ENCODE measurements around the gene COL4A3. TPM values are rescaled to one million over a fixed set of nuclear protein-coding genes. Genes with fewer than 3 reads are reported as not detected.

The COL4A3 gene
- total RNA-seq, 1 donor from 2014 or later = not detected

GRCh38 chr2:227347117-227347516, 182.7 kb downstream of the COL4A3 start:
- no peak for DNase-seq (ENCODE audit: low spot score in 2 of 2, unreplicated experiment in 2 of 2)

GRCh38 chr2:227348324-227348723, 183.9 kb downstream of the COL4A3 start:
- Mint-ChIP-seq H3K36me3 (peaks cover 28% of the 10 kb centered on the region), H3K27ac (no peak overlapping the region), H3K9me3 (no peaks in the 10 kb centered on the region), H3K27me3 (ENCODE audit: low read depth) (no peaks in the 10 kb centered on the region), H3K4me1 (peaks cover 5% of the 10 kb centered on the region), H3K4me3 (no peak overlapping the region)
- no peak for DNase-seq (ENCODE audit: low spot score in 2 of 2, unreplicated experiment in 2 of 2)
- TF ChIP-seq, protein P1, sequence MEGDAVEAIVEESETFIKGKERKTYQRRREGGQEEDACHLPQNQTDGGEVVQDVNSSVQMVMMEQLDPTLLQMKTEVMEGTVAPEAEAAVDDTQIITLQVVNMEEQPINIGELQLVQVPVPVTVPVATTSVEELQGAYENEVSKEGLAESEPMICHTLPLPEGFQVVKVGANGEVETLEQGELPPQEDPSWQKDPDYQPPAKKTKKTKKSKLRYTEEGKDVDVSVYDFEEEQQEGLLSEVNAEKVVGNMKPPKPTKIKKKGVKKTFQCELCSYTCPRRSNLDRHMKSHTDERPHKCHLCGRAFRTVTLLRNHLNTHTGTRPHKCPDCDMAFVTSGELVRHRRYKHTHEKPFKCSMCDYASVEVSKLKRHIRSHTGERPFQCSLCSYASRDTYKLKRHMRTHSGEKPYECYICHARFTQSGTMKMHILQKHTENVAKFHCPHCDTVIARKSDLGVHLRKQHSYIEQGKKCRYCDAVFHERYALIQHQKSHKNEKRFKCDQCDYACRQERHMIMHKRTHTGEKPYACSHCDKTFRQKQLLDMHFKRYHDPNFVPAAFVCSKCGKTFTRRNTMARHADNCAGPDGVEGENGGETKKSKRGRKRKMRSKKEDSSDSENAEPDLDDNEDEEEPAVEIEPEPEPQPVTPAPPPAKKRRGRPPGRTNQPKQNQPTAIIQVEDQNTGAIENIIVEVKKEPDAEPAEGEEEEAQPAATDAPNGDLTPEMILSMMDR (IDR thresholded peaks at IDR 0.05; ENCODE audit: unreplicated experiment) = no peak

More at GRCh38 chr2:227347117-227347516, 182.7 kb downstream of the COL4A3 start:
- no peaks in the 10 kb centered on the region for H3K27me3 Mint-ChIP-seq (ENCODE audit: low read depth)
- H3K27ac Mint-ChIP-seq = no peak overlapping the region
- no peaks in the 10 kb centered on the region for H3K9me3 Mint-ChIP-seq
- H3K36me3 Mint-ChIP-seq = peaks cover 25% of the 10 kb centered on the region
- TF ChIP-seq, protein P1 (IDR thresholded peaks at IDR 0.05; ENCODE audit: unreplicated experiment) = no peak
- H3K4me1 Mint-ChIP-seq = peaks cover 5% of the 10 kb centered on the region
- no peak overlapping the region for H3K4me3 Mint-ChIP-seq

DNA sequence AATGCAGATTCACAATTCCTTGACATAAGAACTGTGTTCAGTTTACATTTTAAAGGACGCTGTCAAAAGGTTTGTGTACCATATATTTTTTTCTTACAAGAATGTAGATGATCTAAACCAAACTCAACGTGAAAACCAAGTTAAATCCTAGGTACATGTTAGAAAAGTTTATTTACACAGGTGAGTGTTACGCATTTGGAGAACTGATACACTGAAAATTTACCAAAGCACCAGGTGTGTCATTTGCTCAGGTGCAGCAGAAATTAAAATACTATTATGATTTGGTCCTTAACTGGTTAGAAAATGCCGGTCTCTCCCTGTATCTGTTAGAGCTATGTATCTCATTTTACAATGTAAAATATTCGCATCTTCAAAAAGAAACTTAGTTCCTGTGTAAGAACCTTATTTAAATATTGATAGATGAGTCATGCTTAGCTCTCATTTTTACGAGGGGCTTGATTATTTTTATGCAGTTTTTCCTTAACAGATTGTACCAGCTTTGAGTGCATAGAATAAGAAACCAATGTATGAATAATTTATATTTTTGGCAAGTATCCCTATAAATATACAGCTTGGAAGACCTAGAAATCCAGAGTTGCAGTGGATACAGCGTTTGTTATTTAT, 185.7 kb downstream of the COL4A3 start:
- H3K4me3 Mint-ChIP-seq = no peak overlapping the region
- H3K27ac Mint-ChIP-seq = no peak overlapping the region
- peaks cover 5% of the 10 kb centered on the region for H3K4me1 Mint-ChIP-seq
- peaks cover 29% of the 10 kb centered on the region for H3K36me3 Mint-ChIP-seq
- H3K27me3 Mint-ChIP-seq (ENCODE audit: low read depth) = no peaks in the 10 kb centered on the region
- no peak for DNase-seq (ENCODE audit: low spot score in 2 of 2, unreplicated experiment in 2 of 2)
- TF ChIP-seq, protein P1 (IDR thresholded peaks at IDR 0.05; ENCODE audit: unreplicated experiment) = no peak
- no peaks in the 10 kb centered on the region for H3K9me3 Mint-ChIP-seq

- no peak overlapping the region for H3K27ac Mint-ChIP-seq
These were observed 187.2 kb downstream of the COL4A3 start for GRCh38 chr2:227351639-227352038.

GRCh38 chr2:227360351-227360750, 195.9 kb downstream of the COL4A3 start:
- TF ChIP-seq, protein P1 (IDR thresholded peaks at IDR 0.05; ENCODE audit: unreplicated experiment) = no peak
- H3K9me3 Mint-ChIP-seq = no peaks in the 10 kb centered on the region
- no peak overlapping the region for H3K27ac Mint-ChIP-seq

More at GRCh38 chr2:227351639-227352038, 187.2 kb downstream of the COL4A3 start:
- TF ChIP-seq, protein P1 (IDR thresholded peaks at IDR 0.05; ENCODE audit: unreplicated experiment) = no peak
- no peaks in the 10 kb centered on the region for H3K27me3 Mint-ChIP-seq (ENCODE audit: low read depth)
- peaks cover 24% of the 10 kb centered on the region for H3K36me3 Mint-ChIP-seq
- no peak overlapping the region for H3K4me3 Mint-ChIP-seq
- peaks cover 5% of the 10 kb centered on the region for H3K4me1 Mint-ChIP-seq
- no peaks in the 10 kb centered on the region for H3K9me3 Mint-ChIP-seq
- no peak for DNase-seq (ENCODE audit: low spot score in 2 of 2, unreplicated experiment in 2 of 2)

More at GRCh38 chr2:227360351-227360750, 195.9 kb downstream of the COL4A3 start:
- Mint-ChIP-seq H3K4me3 (no peak overlapping the region), H3K4me1 (peaks cover 6% of the 10 kb centered on the region), H3K27me3 (ENCODE audit: low read depth) (no peaks in the 10 kb centered on the region), H3K36me3 (peaks cover 20% of the 10 kb centered on the region)
- no peak for DNase-seq (ENCODE audit: low spot score in 2 of 2, unreplicated experiment in 2 of 2)
